ENCODE data around the gene BATF3.

Gene BATF3

GRCh38 chr1:212686591-212686990 is 13.0 kb downstream of the BATF3 start:
- H2BK15ac ChIP-seq (ENCODE audit: low read length): no peak overlapping the region
- no peak overlapping the region for H2AFZ ChIP-seq (ENCODE audit: low read length)
- no peaks in the 10 kb centered on the region for H3K9me3 ChIP-seq (replicated peaks in 1 of 2; ENCODE audit: control insufficient read depth in 2 of 2, insufficient read depth in 1 of 2, low read depth in 1 of 2, low read length in 2 of 2)
- H3K14ac ChIP-seq (ENCODE audit: low read length): no peak overlapping the region
- no peak overlapping the region for H3K4me2 ChIP-seq (ENCODE audit: insufficient read depth, low read length, poor library complexity, severe bottlenecking)
- no peak overlapping the region for H3K9ac ChIP-seq (ENCODE audit: low read depth, low read length, poor library complexity)
- H3K4me1 ChIP-seq (ENCODE audit: control insufficient read depth in 2 of 2, insufficient read depth in 1 of 2, low read depth in 1 of 2, low read length in 2 of 2): peaks cover 2 to 7% of the 10 kb centered on the region in 2 donors
- H2BK12ac ChIP-seq (ENCODE audit: low read length): no peak overlapping the region
- H3K4me3 ChIP-seq (ENCODE audit: low read length in 2 of 2): no peak overlapping the region
- H4K91ac ChIP-seq (ENCODE audit: low read depth, low read length, poor library complexity): no peak overlapping the region
- no peak overlapping the region for H3K27ac ChIP-seq (replicated peaks; ENCODE audit: low read length)
- no peak for DNase-seq (ENCODE audit: low spot score)
- no peak overlapping the region for H2BK5ac ChIP-seq (ENCODE audit: low read length)
- H3K79me1 ChIP-seq (ENCODE audit: low read depth, low read length): no peaks in the 10 kb centered on the region
- H3K4ac ChIP-seq (ENCODE audit: low read length): no peak overlapping the region
- no peak overlapping the region for H3K18ac ChIP-seq (ENCODE audit: low read length)
- no CpG with 5 or more reads among the region's 11 CpGs for WGBS, 2 donors (ENCODE audit: extremely low coverage in 2 of 2, insufficient read length in 2 of 2, insufficient replicate concordance in 1 of 2)
- H3K23ac ChIP-seq (ENCODE audit: low read depth, low read length, poor library complexity): no peak overlapping the region
- no peaks in the 10 kb centered on the region for H3K36me3 ChIP-seq (replicated peaks in 1 of 2; ENCODE audit: control insufficient read depth in 2 of 2, insufficient read depth in 2 of 2, low read length in 2 of 2)
- H3K27me3 ChIP-seq (ENCODE audit: control insufficient read depth in 3 of 3, insufficient read depth in 3 of 3, low read depth in 1 of 3, low read length in 3 of 3): no peaks in the 10 kb centered on the region
- H2BK120ac ChIP-seq (ENCODE audit: low read depth, low read length): no peak overlapping the region
- H2AK5ac ChIP-seq (ENCODE audit: low read depth, low read length): no peak overlapping the region
- no peak overlapping the region for H4K8ac ChIP-seq (ENCODE audit: low read depth, low read length)

DNA sequence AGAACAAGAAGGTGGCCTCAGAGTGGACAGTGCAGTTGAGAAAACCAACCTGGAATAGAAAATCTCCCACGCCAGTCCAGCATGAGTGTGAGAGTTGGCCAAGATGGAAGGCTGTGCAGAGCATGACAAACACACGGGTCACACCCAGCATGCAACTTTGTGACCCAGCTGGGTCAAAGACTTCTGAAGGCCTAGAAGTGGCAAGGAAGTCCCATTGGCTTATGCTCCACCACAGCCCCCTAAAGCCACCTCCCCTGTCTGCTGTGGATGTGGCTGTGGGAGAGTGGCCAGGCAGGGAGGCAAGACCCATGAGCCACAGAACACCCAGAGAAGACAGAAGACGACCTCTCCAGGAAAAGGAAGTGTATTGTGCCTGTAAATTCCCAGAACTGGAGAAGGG is 13.6 kb downstream of the BATF3 start:
- Histone ChIP-seq H3K79me1 (ENCODE audit: low read depth, low read length) (no peaks in the 10 kb centered on the region), H4K8ac (ENCODE audit: low read depth, low read length) (no peak overlapping the region), H2AFZ (ENCODE audit: low read length) (no peak overlapping the region), H3K18ac (ENCODE audit: low read length) (no peak overlapping the region), H3K9me3 (replicated peaks in 1 of 2; ENCODE audit: control insufficient read depth in 2 of 2, insufficient read depth in 1 of 2, low read depth in 1 of 2, low read length in 2 of 2) (no peaks in the 10 kb centered on the region), H3K14ac (ENCODE audit: low read length) (no peak overlapping the region), H3K4me3 (ENCODE audit: low read length in 2 of 2) (no peak overlapping the region), H3K27me3 (ENCODE audit: control insufficient read depth in 3 of 3, insufficient read depth in 3 of 3, low read depth in 1 of 3, low read length in 3 of 3) (no peaks in the 10 kb centered on the region), H2BK120ac (ENCODE audit: low read depth, low read length) (no peak overlapping the region), H3K4me1 (ENCODE audit: control insufficient read depth in 2 of 2, insufficient read depth in 1 of 2, low read depth in 1 of 2, low read length in 2 of 2) (peaks cover 2 to 7% of the 10 kb centered on the region in 2 donors), H3K27ac (replicated peaks; ENCODE audit: low read length) (no peak overlapping the region), H2BK15ac (ENCODE audit: low read length) (no peak overlapping the region), H3K4me2 (ENCODE audit: insufficient read depth, low read length, poor library complexity, severe bottlenecking) (no peak overlapping the region), H3K9ac (ENCODE audit: low read depth, low read length, poor library complexity) (no peak overlapping the region), H2BK12ac (ENCODE audit: low read length) (no peak overlapping the region), H2BK5ac (ENCODE audit: low read length) (no peak overlapping the region), H4K91ac (ENCODE audit: low read depth, low read length, poor library complexity) (no peak overlapping the region), H3K23ac (ENCODE audit: low read depth, low read length, poor library complexity) (no peak overlapping the region), H3K36me3 (replicated peaks in 1 of 2; ENCODE audit: control insufficient read depth in 2 of 2, insufficient read depth in 2 of 2, low read length in 2 of 2) (no peaks in the 10 kb centered on the region), H2AK5ac (ENCODE audit: low read depth, low read length) (no peak overlapping the region), H3K4ac (ENCODE audit: low read length) (no peak overlapping the region)
- no peak for DNase-seq (ENCODE audit: low spot score)
- WGBS, 2 donors (ENCODE audit: extremely low coverage in 2 of 2, insufficient read length in 2 of 2, insufficient replicate concordance in 1 of 2): no CpG with 5 or more reads among the region's 3 CpGs

DNA sequence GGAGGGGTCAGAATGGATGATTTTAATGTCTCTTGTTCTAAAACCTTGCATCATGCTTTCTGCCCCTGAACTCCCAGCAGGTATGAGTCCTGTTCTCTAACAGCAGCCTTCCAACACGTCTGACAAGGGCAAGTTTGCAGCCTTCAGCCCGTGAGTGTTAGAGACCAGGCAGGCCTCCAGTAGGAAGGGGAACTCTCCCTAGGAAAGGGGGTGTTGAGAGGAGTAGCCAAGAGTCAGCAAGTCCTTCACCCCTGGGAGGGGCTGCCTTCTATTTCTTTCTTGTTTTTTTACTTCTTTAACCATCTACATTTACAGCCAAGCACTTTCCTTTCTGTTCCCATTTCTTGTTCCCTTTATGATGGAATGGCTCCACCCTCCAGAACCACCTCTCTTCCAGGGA is 14.2 kb downstream of the BATF3 start:
- no peaks in the 10 kb centered on the region for H3K27me3 ChIP-seq (ENCODE audit: control insufficient read depth in 3 of 3, insufficient read depth in 3 of 3, low read depth in 1 of 3, low read length in 3 of 3)
- H3K23ac ChIP-seq (ENCODE audit: low read depth, low read length, poor library complexity): no peak overlapping the region
- no CpG with 5 or more reads among the region's 2 CpGs for WGBS, 2 donors (ENCODE audit: extremely low coverage in 2 of 2, insufficient read length in 2 of 2, insufficient replicate concordance in 1 of 2)
- H4K8ac ChIP-seq (ENCODE audit: low read depth, low read length): no peak overlapping the region
- no peak overlapping the region for H2AK5ac ChIP-seq (ENCODE audit: low read depth, low read length)
- no peak overlapping the region for H2BK15ac ChIP-seq (ENCODE audit: low read length)
- H3K9me3 ChIP-seq (replicated peaks in 1 of 2; ENCODE audit: control insufficient read depth in 2 of 2, insufficient read depth in 1 of 2, low read depth in 1 of 2, low read length in 2 of 2): no peaks in the 10 kb centered on the region
- H3K14ac ChIP-seq (ENCODE audit: low read length): no peak overlapping the region
- no peaks in the 10 kb centered on the region for H3K36me3 ChIP-seq (replicated peaks in 1 of 2; ENCODE audit: control insufficient read depth in 2 of 2, insufficient read depth in 2 of 2, low read length in 2 of 2)
- no peak for DNase-seq (ENCODE audit: low spot score)
- no peak overlapping the region for H2BK12ac ChIP-seq (ENCODE audit: low read length)
- H2BK5ac ChIP-seq (ENCODE audit: low read length): no peak overlapping the region
- H3K4me2 ChIP-seq (ENCODE audit: insufficient read depth, low read length, poor library complexity, severe bottlenecking): no peak overlapping the region
- H3K18ac ChIP-seq (ENCODE audit: low read length): no peak overlapping the region
- H2BK120ac ChIP-seq (ENCODE audit: low read depth, low read length): no peak overlapping the region
- no peak overlapping the region for H2AFZ ChIP-seq (ENCODE audit: low read length)
- H3K27ac ChIP-seq (replicated peaks; ENCODE audit: low read length): no peak overlapping the region
- no peak overlapping the region for H3K4me3 ChIP-seq (ENCODE audit: low read length in 2 of 2)
- peaks cover 0 to 13% of the 10 kb centered on the region in 2 donors for H3K4me1 ChIP-seq (ENCODE audit: control insufficient read depth in 2 of 2, insufficient read depth in 1 of 2, low read depth in 1 of 2, low read length in 2 of 2)
- no peak overlapping the region for H3K9ac ChIP-seq (ENCODE audit: low read depth, low read length, poor library complexity)
- no peak overlapping the region for H3K4ac ChIP-seq (ENCODE audit: low read length)
- H3K79me1 ChIP-seq (ENCODE audit: low read depth, low read length): no peaks in the 10 kb centered on the region
- no peak overlapping the region for H4K91ac ChIP-seq (ENCODE audit: low read depth, low read length, poor library complexity)

DNA sequence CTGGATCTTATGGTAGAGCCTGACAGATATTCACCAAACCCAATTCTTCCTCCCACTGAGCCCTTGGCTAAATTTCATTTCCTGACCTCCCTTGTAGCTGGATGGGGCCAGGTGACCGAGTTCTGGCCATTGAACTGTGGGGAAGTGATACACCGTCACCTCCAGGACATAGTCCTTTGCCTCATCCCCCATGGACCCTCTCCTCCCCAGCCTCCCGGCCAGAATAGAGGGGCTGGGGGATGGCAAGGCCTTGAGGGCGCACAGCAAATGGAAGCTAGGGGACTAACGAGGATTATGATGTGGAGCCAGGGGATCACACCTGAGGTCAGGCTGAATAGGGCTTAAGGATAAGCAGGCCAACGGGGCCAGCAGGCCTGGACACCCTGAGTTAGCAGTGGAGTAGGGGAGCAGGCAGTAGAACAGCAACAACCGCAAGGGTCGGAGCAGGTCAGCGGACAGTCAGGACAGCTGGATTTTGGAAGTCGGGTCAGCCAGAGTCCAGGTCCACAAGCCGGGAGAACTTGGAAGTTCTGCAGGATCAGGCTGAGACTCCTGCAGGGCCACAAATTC is 15.0 kb downstream of the BATF3 start:
- no peak overlapping the region for H2AK5ac ChIP-seq (ENCODE audit: low read depth, low read length)
- H3K4me2 ChIP-seq (ENCODE audit: insufficient read depth, low read length, poor library complexity, severe bottlenecking): no peak overlapping the region
- no peak overlapping the region for H3K9ac ChIP-seq (ENCODE audit: low read depth, low read length, poor library complexity)
- H4K8ac ChIP-seq (ENCODE audit: low read depth, low read length): no peak overlapping the region
- no CpG with 5 or more reads among the region's 11 CpGs for WGBS, 2 donors (ENCODE audit: extremely low coverage in 2 of 2, insufficient read length in 2 of 2, insufficient replicate concordance in 1 of 2)
- H2BK12ac ChIP-seq (ENCODE audit: low read length): no peak overlapping the region
- no peaks in the 10 kb centered on the region for H3K27me3 ChIP-seq (ENCODE audit: control insufficient read depth in 3 of 3, insufficient read depth in 3 of 3, low read depth in 1 of 3, low read length in 3 of 3)
- peak overlapping the region in 1 of 2 donors; percentile 37 for H3K4me3 ChIP-seq (ENCODE audit: low read length in 2 of 2)
- H3K4me1 ChIP-seq (ENCODE audit: control insufficient read depth in 2 of 2, insufficient read depth in 1 of 2, low read depth in 1 of 2, low read length in 2 of 2): peaks cover 0 to 8% of the 10 kb centered on the region in 2 donors
- H3K4ac ChIP-seq (ENCODE audit: low read length): no peak overlapping the region
- H3K18ac ChIP-seq (ENCODE audit: low read length): no peak overlapping the region
- no peak overlapping the region for H2BK15ac ChIP-seq (ENCODE audit: low read length)
- no peaks in the 10 kb centered on the region for H3K9me3 ChIP-seq (replicated peaks in 1 of 2; ENCODE audit: control insufficient read depth in 2 of 2, insufficient read depth in 1 of 2, low read depth in 1 of 2, low read length in 2 of 2)
- H2BK5ac ChIP-seq (ENCODE audit: low read length): no peak overlapping the region
- peak overlapping the region; percentile 13 for H3K23ac ChIP-seq (ENCODE audit: low read depth, low read length, poor library complexity)
- H2AFZ ChIP-seq (ENCODE audit: low read length): no peak overlapping the region
- no peak for DNase-seq (ENCODE audit: low spot score)
- H3K36me3 ChIP-seq (replicated peaks in 1 of 2; ENCODE audit: control insufficient read depth in 2 of 2, insufficient read depth in 2 of 2, low read length in 2 of 2): no peaks in the 10 kb centered on the region
- no peaks in the 10 kb centered on the region for H3K79me1 ChIP-seq (ENCODE audit: low read depth, low read length)
- H3K14ac ChIP-seq (ENCODE audit: low read length): peak overlapping the region; percentile 41
- H2BK120ac ChIP-seq (ENCODE audit: low read depth, low read length): no peak overlapping the region
- H4K91ac ChIP-seq (ENCODE audit: low read depth, low read length, poor library complexity): no peak overlapping the region
- no peak overlapping the region for H3K27ac ChIP-seq (replicated peaks; ENCODE audit: low read length)
